Liver (tissue), 9 donors: Measurements from ENCODE around the gene ICAM5. TPM values are rescaled to one million over a fixed set of nuclear protein-coding genes. Genes with fewer than 3 reads are reported as not detected.

Source experiments
- DNase-seq: peaks from one replicate; pipeline ENCODE4 v3.0.0-alpha.2; 2017; ENCODE audit warnings: low spot score
- H3K27ac ChIP-seq, 2 donors: one replicate each; pipeline ENCODE4 v1.7.0; 2013; ENCODE audit warnings: inconsistent platforms in 2 of 2, low read length in 2 of 2, control low read depth in 1 of 2, low read depth in 1 of 2, mild to moderate bottlenecking in 1 of 2
- H3K27me3 ChIP-seq, 4 donors: one replicate each; pipeline versions ENCODE4 v1.6.1 to v1.7.0; 2013; ENCODE audit warnings: low read length in 3 of 4, inconsistent platforms in 1 of 4, mild to moderate bottlenecking in 1 of 4, moderate library complexity in 1 of 4; ENCODE audit not compliant: control insufficient read depth in 4 of 4, insufficient read depth in 4 of 4
- H3K36me3 ChIP-seq, 4 donors: one replicate each; pipeline versions ENCODE4 v1.6.1 to v1.7.0; 2013; ENCODE audit warnings: low read length in 3 of 4, mild to moderate bottlenecking in 3 of 4, low read depth in 1 of 4, moderate library complexity in 1 of 4; ENCODE audit not compliant: control insufficient read depth in 4 of 4, insufficient read depth in 3 of 4
- H3K4me1 ChIP-seq, 4 donors: one replicate each; pipeline versions ENCODE4 v1.6.1 to v1.7.0; 2013; ENCODE audit warnings: low read length in 3 of 4, mild to moderate bottlenecking in 3 of 4, moderate library complexity in 1 of 4; ENCODE audit not compliant: control insufficient read depth in 4 of 4, insufficient read depth in 4 of 4
- H3K4me3 ChIP-seq, 3 donors: one replicate each; pipeline versions ENCODE4 v1.6.1 to v1.7.0; 2013; ENCODE audit warnings: low read length in 3 of 3, control low read depth in 1 of 3, low read depth in 1 of 3, mild to moderate bottlenecking in 1 of 3
- H3K9ac ChIP-seq, 2 donors: one replicate each; pipeline ENCODE4 v1.7.0; 2013; ENCODE audit warnings: low read length in 2 of 2, mild to moderate bottlenecking in 2 of 2, moderate library complexity in 2 of 2, control low read depth in 1 of 2, low read depth in 1 of 2
- H3K9me3 ChIP-seq, 4 donors: one replicate each; pipeline versions ENCODE4 v1.6.1 to v1.7.0; 2013; ENCODE audit warnings: low read length in 3 of 4; ENCODE audit not compliant: control insufficient read depth in 4 of 4
- EGR1 ChIP-seq, 2 donors: IDR thresholded peaks; 2 replicates each; pipeline ENCODE4 v1.6.1; 2016 to 2018; ENCODE audit warnings: antibody characterized with exemption in 2 of 2, low read depth in 2 of 2
- FOXA1 ChIP-seq: IDR thresholded peaks from 2 replicates; pipeline ENCODE4 v1.6.1; 2016; ENCODE audit warnings: antibody characterized with exemption
- GABPA ChIP-seq, 2 donors: IDR thresholded peaks in 1 of 2; conservative IDR thresholded peaks in 1 of 2; 2 replicates each; pipeline ENCODE4 v1.6.1; 2016; ENCODE audit warnings: antibody characterized with exemption in 2 of 2, mild to moderate bottlenecking in 1 of 2, moderate library complexity in 1 of 2
- HNF4A ChIP-seq, 2 donors: conservative IDR thresholded peaks; 2 replicates each; pipeline ENCODE4 v1.6.1; 2016; ENCODE audit warnings: antibody characterized with exemption in 2 of 2, mild to moderate bottlenecking in 2 of 2
- JUND ChIP-seq, 2 donors: IDR thresholded peaks; 2 replicates each; pipeline ENCODE4 v1.6.1; 2016; ENCODE audit warnings: antibody characterized with exemption in 2 of 2
- NR2F2 ChIP-seq: IDR thresholded peaks from 2 replicates; pipeline ENCODE4 v1.6.1; 2016; ENCODE audit warnings: antibody characterized with exemption
- RAD21 ChIP-seq, 2 donors: IDR thresholded peaks; 2 replicates each; pipeline ENCODE4 v1.6.1; 2016; ENCODE audit warnings: antibody characterized with exemption in 2 of 2, mild to moderate bottlenecking in 2 of 2
- RXRA ChIP-seq, 2 donors: IDR thresholded peaks; 2 replicates each; pipeline ENCODE4 v1.6.1; 2017 to 2018; ENCODE audit warnings: antibody characterized with exemption in 2 of 2, mild to moderate bottlenecking in 1 of 2
- SP1 ChIP-seq: IDR thresholded peaks from 2 replicates; pipeline ENCODE4 v1.6.1; 2018; ENCODE audit warnings: antibody characterized with exemption, mild to moderate bottlenecking
- YY1 ChIP-seq: IDR thresholded peaks from 2 replicates; pipeline ENCODE4 v1.6.1; 2016; ENCODE audit warnings: antibody characterized with exemption, mild to moderate bottlenecking
- WGBS: extraction: QIAGEN DNeasy Blood & Tissue Kit; methylation state at CpG from one replicate; pipeline ENCODE4 v1.1.7; 2013; 5-methylcytosine and 5-hydroxymethylcytosine counted together
- polyA plus RNA-seq, 2 donors: library from polyadenylated mRNA; stranded (reverse) in 1 of 2; unstranded in 1 of 2; fragments of 200-250 nt in 1 of 2; fragments of >200 nt in 1 of 2; fragmentation: Nextera tagmentation in 1 of 2; extraction: Ambion mirVana in 1 of 2; gene quantifications; one replicate each; pipeline versions ENCODE4 v1.2.1 to v1.2.3, GENCODE V29; 2013 to 2015
- total RNA-seq, 2 donors: library from RNA; depleted of rRNA; stranded (reverse); fragments of >200 nt; gene quantifications; one replicate each; pipeline ENCODE4 v1.2.3, GENCODE V29; 2014
- TF ChIP-seq, protein P1 (sequence below): IDR thresholded peaks from 2 replicates; pipeline ENCODE4 v1.6.1; 2016; ENCODE audit warnings: antibody characterized with exemption
- TF ChIP-seq, protein P2 (sequence below): IDR thresholded peaks from 2 replicates; pipeline ENCODE4 v1.6.1; 2016; ENCODE audit warnings: antibody characterized with exemption
- TF ChIP-seq, protein P3 (sequence below): fragments of 150-350 bp; IDR thresholded peaks from 2 replicates; pipeline ENCODE4 v1.5.1; 2017; ENCODE audit warnings: improper control_type of control experiment, low read depth, low read length; ENCODE audit not compliant: missing input control
- TF ChIP-seq, protein P4 (sequence below): IDR thresholded peaks from 2 replicates; pipeline ENCODE4 v1.6.1; 2016; ENCODE audit warnings: antibody characterized with exemption
- donor health status: healthy.
- donor health status: healthy.
- donor health status: healthy.
- donor health status: healthy.
- donor health status: healthy.

Gene ICAM5
- total and polyA plus RNA-seq, 4 donors, result 0.02 to 2.5 (median 1.0) TPM; not detected in 1

DNA sequence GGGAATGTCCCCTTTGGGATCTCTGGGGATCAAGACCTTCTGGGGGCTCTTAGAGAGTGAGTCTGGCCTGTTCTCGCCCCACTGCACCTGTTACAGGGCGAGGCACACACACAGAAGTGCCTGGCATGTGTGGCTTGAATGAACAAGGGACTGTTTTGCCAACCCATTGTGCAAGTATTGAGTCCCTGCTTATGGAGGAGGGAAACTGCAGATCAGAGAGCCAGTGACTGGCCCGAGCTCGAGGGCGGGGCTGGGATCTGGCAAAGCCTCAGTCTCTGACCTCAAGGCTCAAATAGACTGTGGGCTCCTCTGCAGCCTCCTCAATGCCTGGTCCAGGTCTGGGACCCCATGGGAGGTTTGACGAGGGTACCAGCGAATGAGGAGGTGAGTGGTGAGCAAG is 38.0 kb downstream of the ICAM5 start:
- Histone ChIP-seq H3K27ac (no peak overlapping the region), H3K36me3 (peaks cover 17 to 56% (median 25%) of the 10 kb centered on the region in 4 donors), H3K9me3 (no peaks in the 10 kb centered on the region), H3K4me3 (no peak overlapping the region), H3K4me1 (peaks cover 3 to 23% (median 18%) of the 10 kb centered on the region in 4 donors), H3K27me3 (no peaks in the 10 kb centered on the region), H3K9ac (no peak overlapping the region)
- TF ChIP-seq, protein P1, sequence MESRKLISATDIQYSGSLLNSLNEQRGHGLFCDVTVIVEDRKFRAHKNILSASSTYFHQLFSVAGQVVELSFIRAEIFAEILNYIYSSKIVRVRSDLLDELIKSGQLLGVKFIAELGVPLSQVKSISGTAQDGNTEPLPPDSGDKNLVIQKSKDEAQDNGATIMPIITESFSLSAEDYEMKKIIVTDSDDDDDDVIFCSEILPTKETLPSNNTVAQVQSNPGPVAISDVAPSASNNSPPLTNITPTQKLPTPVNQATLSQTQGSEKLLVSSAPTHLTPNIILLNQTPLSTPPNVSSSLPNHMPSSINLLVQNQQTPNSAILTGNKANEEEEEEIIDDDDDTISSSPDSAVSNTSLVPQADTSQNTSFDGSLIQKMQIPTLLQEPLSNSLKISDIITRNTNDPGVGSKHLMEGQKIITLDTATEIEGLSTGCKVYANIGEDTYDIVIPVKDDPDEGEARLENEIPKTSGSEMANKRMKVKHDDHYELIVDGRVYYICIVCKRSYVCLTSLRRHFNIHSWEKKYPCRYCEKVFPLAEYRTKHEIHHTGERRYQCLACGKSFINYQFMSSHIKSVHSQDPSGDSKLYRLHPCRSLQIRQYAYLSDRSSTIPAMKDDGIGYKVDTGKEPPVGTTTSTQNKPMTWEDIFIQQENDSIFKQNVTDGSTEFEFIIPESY, result no peak
- TF ChIP-seq, protein P2, sequence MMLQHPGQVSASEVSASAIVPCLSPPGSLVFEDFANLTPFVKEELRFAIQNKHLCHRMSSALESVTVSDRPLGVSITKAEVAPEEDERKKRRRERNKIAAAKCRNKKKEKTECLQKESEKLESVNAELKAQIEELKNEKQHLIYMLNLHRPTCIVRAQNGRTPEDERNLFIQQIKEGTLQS, result no peak
- TF ChIP-seq, protein P3, sequence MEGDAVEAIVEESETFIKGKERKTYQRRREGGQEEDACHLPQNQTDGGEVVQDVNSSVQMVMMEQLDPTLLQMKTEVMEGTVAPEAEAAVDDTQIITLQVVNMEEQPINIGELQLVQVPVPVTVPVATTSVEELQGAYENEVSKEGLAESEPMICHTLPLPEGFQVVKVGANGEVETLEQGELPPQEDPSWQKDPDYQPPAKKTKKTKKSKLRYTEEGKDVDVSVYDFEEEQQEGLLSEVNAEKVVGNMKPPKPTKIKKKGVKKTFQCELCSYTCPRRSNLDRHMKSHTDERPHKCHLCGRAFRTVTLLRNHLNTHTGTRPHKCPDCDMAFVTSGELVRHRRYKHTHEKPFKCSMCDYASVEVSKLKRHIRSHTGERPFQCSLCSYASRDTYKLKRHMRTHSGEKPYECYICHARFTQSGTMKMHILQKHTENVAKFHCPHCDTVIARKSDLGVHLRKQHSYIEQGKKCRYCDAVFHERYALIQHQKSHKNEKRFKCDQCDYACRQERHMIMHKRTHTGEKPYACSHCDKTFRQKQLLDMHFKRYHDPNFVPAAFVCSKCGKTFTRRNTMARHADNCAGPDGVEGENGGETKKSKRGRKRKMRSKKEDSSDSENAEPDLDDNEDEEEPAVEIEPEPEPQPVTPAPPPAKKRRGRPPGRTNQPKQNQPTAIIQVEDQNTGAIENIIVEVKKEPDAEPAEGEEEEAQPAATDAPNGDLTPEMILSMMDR, result no peak
- TF ChIP-seq JUND (IDR thresholded peaks at IDR 0.05) (no peak), FOXA1 (no peak)
- WGBS, result 70% methylated on average over 7 of the region's 7 CpGs
- no peak for DNase-seq

DNA sequence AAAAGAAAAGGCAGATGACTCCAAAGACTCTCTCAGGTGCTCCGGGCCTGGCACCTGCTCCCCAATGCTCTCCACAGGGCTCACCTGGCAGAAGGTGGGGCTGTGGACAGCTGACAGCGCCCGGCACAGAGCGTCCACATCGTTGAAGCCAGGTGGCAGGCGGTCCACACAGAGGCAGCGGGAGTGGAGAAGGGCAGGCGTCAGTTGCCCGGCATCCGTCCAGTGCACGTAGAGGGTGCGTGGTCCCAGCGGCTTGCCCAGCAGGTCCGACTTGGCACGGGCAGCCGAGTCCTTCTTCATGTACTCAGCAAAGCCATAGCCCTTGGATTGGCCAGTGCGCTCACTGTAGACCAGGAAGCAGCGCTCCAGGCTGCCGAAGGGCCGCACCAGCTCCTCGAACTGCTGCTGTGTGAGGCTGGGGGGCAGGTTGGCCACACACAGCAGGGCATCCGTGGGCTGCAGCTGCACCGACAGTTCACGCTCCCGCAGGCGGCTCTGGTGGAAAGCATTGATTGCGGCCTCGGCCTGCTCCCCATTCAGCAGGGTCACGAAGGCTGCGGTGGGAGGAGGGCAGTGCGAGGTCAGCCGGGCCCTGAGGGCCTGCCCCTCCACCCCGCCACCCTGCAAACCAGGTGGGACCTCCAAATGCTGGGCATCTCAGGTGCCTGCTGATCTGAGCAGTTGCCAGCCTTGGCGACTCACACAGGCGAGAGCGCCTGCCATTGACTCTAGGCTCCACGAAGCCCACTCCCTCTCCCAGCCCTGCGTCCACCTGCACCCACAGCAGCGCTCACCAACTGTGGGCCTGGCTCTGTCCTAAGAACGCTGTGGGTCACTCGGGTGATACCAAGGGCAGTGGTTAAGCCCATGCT is 39.0 kb downstream of the ICAM5 start:
- no peaks in the 10 kb centered on the region for H3K27me3 ChIP-seq
- H3K9me3 ChIP-seq, result no peaks in the 10 kb centered on the region
- H3K4me1 ChIP-seq, result peaks cover 3 to 27% (median 21%) of the 10 kb centered on the region in 4 donors
- TF ChIP-seq, protein P4, sequence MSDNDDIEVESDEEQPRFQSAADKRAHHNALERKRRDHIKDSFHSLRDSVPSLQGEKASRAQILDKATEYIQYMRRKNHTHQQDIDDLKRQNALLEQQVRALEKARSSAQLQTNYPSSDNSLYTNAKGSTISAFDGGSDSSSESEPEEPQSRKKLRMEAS, result no peak
- TF ChIP-seq SP1, result no peak
- TF ChIP-seq JUND (IDR thresholded peaks at IDR 0.05), result no peak
- TF ChIP-seq NR2F2, result no peak
- TF ChIP-seq RAD21 (IDR thresholded peaks at IDR 0.05), result no peak
- TF ChIP-seq YY1, result no peak
- TF ChIP-seq, protein P2, result no peak
- no peak for TF ChIP-seq EGR1 (IDR thresholded peaks at IDR 0.05; ENCODE audit: low read depth in 2 of 2)
- no peak overlapping the region for H3K4me3 ChIP-seq
- no peak overlapping the region for H3K9ac ChIP-seq
- H3K27ac ChIP-seq, result no peak overlapping the region
- peaks cover 11 to 48% (median 20%) of the 10 kb centered on the region in 4 donors for H3K36me3 ChIP-seq
- DNase-seq, result no peak
- 97% methylated on average over 41 of the region's 41 CpGs for WGBS

DNA sequence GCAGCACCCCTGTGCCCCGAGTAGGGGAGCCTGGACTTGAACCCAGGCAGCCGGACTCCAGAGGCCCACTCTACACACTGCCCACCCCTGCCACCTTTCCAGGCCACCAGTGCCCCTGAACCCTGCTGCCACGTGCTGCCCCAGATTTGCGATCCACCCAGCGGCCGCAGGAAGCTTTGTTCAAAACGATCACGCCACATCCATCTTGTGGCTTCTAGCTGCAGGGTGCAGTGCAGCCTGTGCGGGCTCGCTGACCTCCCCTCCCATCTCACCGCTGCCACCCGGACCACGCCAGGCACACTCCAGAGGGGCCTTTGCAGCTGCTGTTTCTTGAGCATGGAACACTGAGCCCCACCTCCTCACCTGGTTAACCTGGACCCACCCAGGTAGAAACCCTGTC is 39.8 kb downstream of the ICAM5 start:
- H3K9ac ChIP-seq, result no peak overlapping the region
- WGBS, result 97% methylated on average over 13 of the region's 13 CpGs
- H3K4me1 ChIP-seq, result peaks cover 3 to 34% (median 25%) of the 10 kb centered on the region in 4 donors
- H3K4me3 ChIP-seq, result no peak overlapping the region
- H3K9me3 ChIP-seq, result no peaks in the 10 kb centered on the region
- H3K27ac ChIP-seq, result no peak overlapping the region
- peaks cover 11 to 42% (median 19%) of the 10 kb centered on the region in 4 donors for H3K36me3 ChIP-seq
- no peak for DNase-seq
- no peaks in the 10 kb centered on the region for H3K27me3 ChIP-seq
- TF ChIP-seq EGR1 (IDR thresholded peaks at IDR 0.05; ENCODE audit: low read depth in 2 of 2) (no peak), NR2F2 (no peak), HNF4A (conservative IDR thresholded peaks at IDR 0.05) (no peak), JUND (IDR thresholded peaks at IDR 0.05) (no peak), GABPA (IDR thresholded peaks at IDR 0.05 in 1 of 2, conservative IDR thresholded peaks at IDR 0.05 in 1 of 2) (no peak), SP1 (no peak), FOXA1 (no peak), YY1 (no peak), RXRA (IDR thresholded peaks at IDR 0.05) (no peak), RAD21 (IDR thresholded peaks at IDR 0.05) (no peak)
- TF ChIP-seq, protein P3, result no peak
- TF ChIP-seq, protein P2, result no peak
